Activated CD8-positive, alpha-beta memory T cell treated with anti-CD3 and anti-CD28 coated beads, Interleukin-2, amount 50 U/mL, for 1 hour (primary cell): ENCODE results near the gene DHODH.
"Not testable (repeated sequence)": the region's sequence is repeated elsewhere in the genome, so short reads cannot be mapped to it uniquely, and the experiment has no call there.

ENCODE experiments used
- DNase-seq: peaks from one replicate; pipeline ENCODE4 v3.0.0-alpha.2; 2020; ENCODE audit errors: extremely low read depth

The DHODH gene

GRCh38 chr16:72054254-72054847, 45.8 kb downstream of the DHODH start, which contains the start of gene HP:
Gene HP, plus strand, starts transcription at chr16:72054505. Its CDS starts 148 bp downstream, at chr16:72054653.
- not testable (repeated sequence) for DNase-seq

GRCh38 chr16:72055911-72056310, 47.4 kb downstream of the DHODH start:
- no peak for DNase-seq

GRCh38 chr16:72057313-72057712, 48.8 kb downstream of the DHODH start:
- not testable (repeated sequence) for DNase-seq

- DNase-seq = not testable (repeated sequence)
Observed at GRCh38 chr16:72059060-72059459, 50.5 kb downstream of the DHODH start.

GRCh38 chr16:72060405-72060804, 51.9 kb downstream of the DHODH start:
- no peak for DNase-seq

GRCh38 chr16:72061564-72061963, 53.0 kb downstream of the DHODH start:
- DNase-seq = no peak

GRCh38 chr16:72064361-72064894, 55.9 kb downstream of the DHODH start:
- DNase-seq = no peak

- no peak for DNase-seq
Observed at GRCh38 chr16:72066747-72067146, 58.2 kb downstream of the DHODH start.

- DNase-seq = no peak
Observed at GRCh38 chr16:72068930-72069329, 60.4 kb downstream of the DHODH start.

GRCh38 chr16:72072514-72073342, 64.2 kb downstream of the DHODH start:
- DNase-seq = no peak

- no peak for DNase-seq
Observed at GRCh38 chr16:72073560-72074230, 65.2 kb downstream of the DHODH start.

- not testable (repeated sequence) for DNase-seq
Observed at GRCh38 chr16:72075067-72075466, 66.5 kb downstream of the DHODH start.
